GM11168 (cell line): ENCODE measurements around the gene FKRP.
"Not testable (repeated sequence)": the region's sequence is repeated elsewhere in the genome, so short reads cannot be mapped to it uniquely, and the experiment has no call there.

Experiments used
- in situ Hi-C: fragments of 300-500 bp; cut with MboI; formaldehyde crosslinking; loops from one replicate; pipeline ENCODE4 v1.12.0; 2022; ENCODE audit warnings: low sequenced_read_pairs; ENCODE audit not compliant: unreplicated experiment

The FKRP gene

DNA sequence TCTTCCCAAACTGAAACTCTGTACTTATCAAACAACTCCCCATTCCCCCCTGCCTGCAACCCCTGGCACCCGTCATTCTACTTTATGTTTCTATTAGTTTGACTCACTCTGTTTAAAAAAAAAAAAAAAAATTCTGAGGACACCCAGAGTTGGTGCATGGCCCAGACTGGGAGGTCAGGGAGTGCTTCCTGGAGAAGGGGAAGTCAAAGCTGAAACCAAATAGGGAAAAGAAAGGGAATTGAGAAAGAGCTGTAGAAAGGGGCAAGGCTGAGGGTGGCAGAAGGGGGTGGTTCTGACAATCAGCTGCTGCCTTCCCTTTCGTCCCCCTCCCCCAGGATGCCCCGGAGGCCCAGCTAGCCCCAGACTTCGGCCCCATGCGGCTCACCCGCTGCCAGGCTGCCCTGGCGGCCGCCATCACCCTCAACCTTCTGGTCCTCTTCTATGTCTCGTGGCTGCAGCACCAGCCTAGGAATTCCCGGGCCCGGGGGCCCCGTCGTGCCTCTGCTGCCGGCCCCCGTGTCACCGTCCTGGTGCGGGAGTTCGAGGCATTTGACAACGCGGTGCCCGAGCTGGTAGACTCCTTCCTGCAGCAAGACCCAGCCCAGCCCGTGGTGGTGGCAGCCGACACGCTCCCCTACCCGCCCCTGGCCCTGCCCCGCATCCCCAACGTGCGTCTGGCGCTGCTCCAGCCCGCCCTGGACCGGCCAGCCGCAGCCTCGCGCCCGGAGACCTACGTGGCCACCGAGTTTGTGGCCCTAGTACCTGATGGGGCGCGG, 9.4 kb downstream of the FKRP start:
- in situ Hi-C loops, result loop anchor here (5.0 kb wide), 1 partner anchor 77 kb away; no protein-coding TSS in a partner anchor

DNA sequence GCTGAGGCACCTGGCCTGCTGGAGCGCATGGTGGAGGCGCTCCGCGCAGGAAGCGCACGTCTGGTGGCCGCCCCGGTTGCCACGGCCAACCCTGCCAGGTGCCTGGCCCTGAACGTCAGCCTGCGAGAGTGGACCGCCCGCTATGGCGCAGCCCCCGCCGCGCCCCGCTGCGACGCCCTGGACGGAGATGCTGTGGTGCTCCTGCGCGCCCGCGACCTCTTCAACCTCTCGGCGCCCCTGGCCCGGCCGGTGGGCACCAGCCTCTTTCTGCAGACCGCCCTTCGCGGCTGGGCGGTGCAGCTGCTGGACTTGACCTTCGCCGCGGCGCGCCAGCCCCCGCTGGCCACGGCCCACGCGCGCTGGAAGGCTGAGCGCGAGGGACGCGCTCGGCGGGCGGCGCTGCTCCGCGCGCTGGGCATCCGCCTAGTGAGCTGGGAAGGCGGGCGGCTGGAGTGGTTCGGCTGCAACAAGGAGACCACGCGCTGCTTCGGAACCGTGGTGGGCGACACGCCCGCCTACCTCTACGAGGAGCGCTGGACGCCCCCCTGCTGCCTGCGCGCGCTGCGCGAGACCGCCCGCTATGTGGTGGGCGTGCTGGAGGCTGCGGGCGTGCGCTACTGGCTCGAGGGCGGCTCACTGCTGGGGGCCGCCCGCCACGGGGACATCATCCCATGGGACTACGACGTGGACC, 10.1 kb downstream of the FKRP start:
- in situ Hi-C loops, result loop anchor here (5.0 kb wide), 1 partner anchor 76 kb away; no protein-coding TSS in a partner anchor

DNA sequence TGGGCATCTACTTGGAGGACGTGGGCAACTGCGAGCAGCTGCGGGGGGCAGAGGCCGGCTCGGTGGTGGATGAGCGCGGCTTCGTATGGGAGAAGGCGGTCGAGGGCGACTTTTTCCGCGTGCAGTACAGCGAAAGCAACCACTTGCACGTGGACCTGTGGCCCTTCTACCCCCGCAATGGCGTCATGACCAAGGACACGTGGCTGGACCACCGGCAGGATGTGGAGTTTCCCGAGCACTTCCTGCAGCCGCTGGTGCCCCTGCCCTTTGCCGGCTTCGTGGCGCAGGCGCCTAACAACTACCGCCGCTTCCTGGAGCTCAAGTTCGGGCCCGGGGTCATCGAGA, 10.7 kb downstream of the FKRP start:
- in situ Hi-C loops, result loop anchor here (5.0 kb wide), 1 partner anchor 76 kb away; no protein-coding TSS in a partner anchor

DNA sequence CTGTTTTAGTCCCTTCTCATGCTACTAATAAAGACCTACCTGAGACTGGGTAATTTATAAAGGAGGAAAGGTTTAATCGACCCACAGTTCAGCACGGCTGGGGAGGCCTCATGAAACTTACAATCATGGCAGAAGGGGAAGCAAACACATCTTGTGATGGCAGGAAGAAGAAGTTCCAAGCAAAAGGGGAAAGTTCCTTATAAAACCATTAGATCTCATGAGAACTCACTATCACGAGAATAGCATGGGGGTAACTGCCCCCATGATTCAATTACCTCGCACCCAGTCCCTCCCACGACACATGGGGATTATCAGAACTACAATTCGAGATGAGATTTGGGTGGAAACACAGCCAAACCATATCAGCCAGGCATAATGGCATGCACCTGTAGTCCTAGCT, 13.3 kb downstream of the FKRP start:
- in situ Hi-C loops, result loop anchor here (5.0 kb wide), 1 partner anchor 73 kb away; no protein-coding TSS in a partner anchor

DNA sequence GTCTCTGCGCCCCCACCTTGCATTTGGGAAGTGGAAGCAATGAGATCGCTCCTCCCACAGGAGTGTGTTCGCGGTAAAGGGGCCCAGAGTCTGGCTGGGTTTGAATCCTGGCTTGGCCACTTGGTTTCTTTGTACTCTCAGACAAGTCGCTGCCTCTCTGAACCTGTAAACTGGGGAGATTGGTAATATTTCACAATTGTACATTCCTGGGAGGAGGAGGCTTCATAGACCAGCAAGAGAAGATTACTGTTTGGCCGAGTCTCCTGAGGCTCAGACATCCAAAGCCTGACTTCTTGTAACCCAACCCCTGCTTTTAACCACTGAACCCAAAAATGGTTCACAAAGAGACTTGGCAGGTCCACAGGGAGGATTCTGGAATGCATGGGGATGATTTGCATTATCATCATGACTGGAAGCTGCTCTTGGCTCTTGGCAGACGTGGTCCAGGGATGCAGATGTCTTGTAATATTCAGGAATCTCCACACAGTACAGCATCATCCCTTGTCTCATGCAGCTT, 14.0 kb downstream of the FKRP start:
- in situ Hi-C loops, result loop anchor here (5.0 kb wide), 1 partner anchor 72 kb away; no protein-coding TSS in a partner anchor

DNA sequence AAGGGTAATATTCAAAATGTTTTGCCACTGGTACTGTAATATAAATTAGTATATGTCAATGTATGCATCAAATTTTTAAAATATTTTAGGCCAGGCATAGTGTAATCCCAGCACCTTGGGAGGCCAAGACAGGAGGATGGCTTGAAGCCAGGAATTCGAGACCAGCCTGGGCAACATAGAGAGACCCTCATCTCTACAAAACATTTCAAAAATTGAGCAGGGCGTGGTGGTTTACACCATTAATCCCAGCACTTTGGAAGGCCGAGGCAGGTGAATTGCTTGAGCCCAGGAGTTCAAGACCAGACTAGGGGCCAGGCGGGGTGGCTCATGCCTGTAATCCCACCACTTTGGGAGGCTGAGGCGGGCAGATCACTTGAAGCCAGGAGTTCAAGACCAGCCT, 14.5 kb downstream of the FKRP start:
- in situ Hi-C loops, result no loop called here

DNA sequence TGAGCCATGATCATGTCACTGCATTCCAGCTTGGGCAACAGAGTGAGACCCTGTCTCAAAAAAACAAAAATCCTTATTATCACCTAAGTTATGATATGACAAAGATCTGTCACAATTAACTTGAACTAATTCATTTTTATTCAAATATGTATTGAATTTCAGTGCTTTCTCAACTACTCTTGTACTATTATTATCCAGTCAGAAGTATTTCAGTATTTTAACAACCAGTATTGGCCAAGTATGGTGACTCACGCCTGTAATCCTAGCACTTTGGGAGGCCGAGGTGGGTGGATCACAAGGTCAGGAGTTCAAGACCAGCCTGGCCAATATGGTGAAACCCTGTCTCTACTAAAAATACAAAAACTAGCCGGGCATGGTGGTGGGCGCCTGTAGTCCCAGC, 15.0 kb downstream of the FKRP start:
- in situ Hi-C loops, result not testable (repeated sequence)

DNA sequence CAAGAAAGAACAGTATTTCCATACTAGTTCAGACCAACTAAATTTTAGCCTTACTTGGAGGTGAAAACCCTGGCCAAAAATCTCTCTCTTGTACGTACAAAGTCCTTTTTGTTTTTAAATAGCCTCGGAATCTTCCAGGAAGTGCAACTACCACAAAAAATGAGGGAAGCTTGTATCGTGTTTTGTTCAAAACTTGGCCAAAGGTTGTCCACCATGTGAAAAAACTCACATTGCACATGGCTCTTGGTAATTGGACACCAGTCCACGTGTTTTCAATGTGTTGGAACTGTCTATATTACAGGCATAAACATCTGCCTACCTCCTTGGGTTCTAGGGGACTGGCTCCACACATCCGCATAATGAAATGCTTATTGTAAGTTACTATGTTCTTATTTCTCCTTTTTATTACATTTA, 15.6 kb downstream of the FKRP start:
- in situ Hi-C loops, result no loop called here

DNA sequence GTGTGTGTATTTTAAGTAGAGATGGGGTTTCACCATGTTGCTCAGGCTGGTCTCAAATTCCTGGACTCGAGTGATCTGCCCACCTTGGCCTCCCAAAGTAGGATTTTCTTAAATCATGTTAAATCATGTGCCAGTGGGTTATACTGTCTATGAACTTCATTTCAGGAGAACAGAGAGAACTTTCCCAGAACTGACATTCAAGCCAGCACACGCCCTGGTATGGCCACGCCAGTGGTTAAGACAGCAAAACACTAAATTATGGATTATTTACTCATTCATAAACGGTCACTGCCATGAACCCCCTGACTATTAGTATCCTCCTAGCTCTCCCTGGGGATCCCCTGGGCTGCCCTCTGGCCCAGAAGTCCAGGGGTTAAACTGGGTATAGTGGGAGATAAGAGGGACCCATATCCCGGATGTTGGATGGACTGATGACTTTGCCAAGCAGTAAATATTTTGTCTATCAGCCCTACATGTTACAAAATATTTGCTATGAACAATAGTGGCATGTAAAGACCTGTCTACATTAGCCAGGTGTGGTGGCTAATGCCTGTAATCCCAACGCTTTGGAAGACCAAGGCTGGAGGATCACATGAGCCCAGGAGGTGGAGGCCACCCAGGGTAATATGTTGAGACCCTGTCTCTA, 16.5 kb downstream of the FKRP start:
- in situ Hi-C loops, result no loop called here

DNA sequence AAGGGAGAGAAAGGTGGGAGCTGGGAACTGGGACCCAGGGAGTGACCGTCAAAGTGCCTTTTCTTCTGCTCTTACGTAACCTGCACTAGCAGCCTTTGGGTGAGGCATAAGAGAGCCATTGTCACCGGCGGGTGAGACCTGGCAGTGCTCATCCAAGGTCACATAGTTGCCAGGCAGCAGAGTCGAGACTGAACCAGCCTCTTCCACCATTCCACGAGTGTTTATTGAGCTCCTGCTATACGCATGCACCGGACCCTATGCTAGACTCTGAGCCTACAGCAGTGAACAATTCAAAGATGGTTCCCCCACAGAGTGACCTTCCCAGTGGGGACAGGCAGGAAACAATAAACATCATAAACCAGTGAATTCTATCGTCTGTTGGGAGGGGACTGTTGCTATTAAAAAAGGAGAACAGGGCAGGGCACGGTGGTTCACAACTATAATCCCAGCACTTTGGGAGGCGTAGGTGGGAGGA, 19.0 kb downstream of the FKRP start:
- in situ Hi-C loops, result no loop called here

DNA sequence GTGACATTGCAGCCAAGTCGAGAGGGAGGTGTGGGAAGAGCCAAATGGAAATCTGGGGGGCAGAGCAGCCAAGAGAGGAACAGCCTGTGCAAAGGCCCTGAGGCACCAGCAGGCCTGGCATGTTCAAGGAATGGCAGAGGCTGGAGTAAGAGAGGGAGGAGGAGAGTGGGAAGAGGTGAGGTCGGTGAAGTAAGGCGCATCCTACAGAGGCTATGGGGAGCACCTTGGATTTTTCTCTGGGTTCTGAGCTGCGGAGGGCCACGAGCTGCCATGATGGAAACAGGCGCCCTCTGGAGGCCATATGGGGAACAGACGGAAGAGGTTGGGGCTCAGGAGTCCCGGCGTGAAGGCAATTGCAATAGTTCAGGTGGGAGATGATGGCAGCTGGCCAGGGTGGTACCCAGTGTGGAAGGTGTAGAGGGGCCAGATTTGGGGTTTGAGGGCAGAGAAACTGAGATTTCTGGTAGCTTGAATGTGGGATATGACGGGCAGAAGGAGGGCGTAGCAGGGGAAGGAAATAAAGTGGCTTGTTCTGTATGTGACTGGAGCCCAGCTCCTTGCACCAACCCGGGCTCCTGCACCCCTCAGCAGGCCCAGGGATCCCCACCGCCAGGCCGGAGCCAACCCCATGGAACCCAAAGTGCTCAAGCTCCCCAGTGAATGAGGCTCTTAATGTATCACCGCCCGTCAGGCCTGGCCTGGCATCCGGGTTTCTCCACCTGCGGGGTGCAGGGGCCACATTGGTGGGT, 20.9 kb downstream of the FKRP start:
- in situ Hi-C loops, result no loop called here

DNA sequence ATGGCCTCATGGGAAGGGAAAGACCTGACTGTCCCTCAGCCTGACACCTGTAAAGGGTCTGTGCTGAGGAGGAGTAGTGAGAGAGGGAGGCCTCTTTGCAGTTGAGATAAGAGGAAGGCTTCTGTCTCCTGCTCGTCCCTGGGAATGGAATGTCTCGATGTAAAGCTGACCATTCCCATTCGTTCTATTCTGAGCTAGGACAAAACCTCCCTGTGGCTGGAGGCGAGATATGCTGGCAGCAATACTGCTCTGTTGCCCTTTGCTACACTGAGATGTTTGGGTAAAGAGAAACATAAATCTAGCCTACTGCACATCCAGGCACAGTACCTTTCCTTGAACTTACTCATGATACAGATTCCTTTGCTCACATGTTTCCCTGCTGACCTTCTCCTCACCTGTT, 22.9 kb downstream of the FKRP start:
- in situ Hi-C loops, result not testable (repeated sequence)

DNA sequence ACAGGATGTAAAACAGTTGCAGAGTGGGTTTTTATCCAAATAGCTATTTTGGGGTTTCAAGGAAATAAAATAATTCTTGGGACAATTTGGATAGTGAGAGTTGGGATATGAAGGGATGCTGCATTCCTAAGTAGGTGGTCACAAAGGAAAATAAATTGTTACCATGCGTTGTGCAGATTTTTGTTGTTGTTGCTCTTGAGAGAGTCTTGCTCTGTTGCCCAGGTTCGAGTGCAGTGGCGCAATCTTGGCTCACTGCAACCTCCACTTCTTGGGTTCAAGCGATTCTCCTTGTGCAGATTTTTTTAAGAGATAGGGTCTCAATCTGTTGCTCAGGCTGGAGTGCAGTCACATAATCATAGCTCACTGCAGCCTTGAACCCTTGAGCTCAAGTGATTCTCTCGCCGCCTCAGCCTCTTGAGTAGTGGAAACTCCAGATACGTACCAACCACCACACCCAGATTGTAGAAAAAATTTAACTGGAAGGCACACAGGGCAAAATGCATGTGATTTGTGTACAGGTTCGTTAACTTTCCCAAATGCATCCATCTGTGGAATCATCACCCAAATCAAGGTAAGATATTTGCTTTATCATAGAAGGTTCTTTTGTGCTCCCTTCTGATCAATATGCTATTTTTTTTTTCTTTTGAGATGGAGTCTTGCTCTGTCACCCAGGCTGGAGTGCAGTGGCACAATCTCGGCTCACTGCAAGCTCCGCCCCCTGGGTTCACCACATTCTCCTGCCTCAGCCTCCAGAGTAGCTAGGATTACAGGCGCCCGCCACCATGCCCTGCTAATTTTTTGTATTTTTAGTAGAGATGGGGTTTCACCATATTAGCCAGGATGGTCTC, 26.5 kb downstream of the FKRP start:
- in situ Hi-C loops, result no loop called here

DNA sequence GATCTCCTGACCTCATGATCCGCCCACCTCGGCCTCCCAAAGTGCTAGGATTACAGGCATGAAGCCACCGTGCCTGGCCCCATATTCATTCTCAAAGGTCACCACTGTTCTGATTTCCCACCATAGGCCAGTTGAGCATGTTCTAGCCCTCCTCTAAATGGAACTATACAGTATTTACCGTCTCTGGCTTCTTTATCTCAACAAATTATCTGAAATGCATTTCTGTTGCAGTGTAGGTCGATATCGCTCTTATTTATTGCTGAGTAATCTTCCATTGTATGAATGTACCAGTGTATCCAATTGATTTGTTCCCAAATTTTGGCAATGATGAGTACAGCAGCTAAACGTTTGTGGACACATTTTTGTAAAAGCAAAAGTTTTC, 27.2 kb downstream of the FKRP start:
- in situ Hi-C loops, result no loop called here

DNA sequence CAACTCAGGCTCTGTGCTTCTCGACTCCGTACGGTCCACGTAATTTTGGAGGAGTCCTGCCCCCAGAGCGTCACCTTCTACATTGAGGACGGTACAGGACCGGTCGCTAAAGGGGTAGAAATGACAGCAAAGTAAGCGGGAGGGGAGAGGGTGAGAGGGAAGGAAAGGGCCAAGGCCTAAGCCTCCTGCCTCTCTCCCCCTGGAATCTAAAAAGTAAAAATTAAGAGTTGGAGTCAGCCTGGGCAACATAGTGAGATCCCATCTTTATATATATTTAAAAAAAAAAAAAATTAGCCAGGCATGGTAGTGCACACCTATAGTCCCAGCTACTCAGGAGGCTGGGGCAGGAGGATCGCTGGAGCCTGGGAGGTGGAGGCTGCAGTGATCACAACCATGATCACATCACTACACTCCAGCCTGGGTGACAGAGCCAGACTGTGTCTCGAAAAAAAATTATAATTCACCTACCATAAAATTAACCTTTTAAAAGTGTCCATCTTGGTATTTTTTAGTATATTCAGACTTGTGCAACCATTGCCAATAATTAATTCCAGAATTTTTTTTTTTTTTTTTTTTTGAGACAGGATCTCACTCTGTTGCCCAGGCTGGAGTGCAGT, 29.9 kb downstream of the FKRP start:
- in situ Hi-C loops, result no loop called here

DNA sequence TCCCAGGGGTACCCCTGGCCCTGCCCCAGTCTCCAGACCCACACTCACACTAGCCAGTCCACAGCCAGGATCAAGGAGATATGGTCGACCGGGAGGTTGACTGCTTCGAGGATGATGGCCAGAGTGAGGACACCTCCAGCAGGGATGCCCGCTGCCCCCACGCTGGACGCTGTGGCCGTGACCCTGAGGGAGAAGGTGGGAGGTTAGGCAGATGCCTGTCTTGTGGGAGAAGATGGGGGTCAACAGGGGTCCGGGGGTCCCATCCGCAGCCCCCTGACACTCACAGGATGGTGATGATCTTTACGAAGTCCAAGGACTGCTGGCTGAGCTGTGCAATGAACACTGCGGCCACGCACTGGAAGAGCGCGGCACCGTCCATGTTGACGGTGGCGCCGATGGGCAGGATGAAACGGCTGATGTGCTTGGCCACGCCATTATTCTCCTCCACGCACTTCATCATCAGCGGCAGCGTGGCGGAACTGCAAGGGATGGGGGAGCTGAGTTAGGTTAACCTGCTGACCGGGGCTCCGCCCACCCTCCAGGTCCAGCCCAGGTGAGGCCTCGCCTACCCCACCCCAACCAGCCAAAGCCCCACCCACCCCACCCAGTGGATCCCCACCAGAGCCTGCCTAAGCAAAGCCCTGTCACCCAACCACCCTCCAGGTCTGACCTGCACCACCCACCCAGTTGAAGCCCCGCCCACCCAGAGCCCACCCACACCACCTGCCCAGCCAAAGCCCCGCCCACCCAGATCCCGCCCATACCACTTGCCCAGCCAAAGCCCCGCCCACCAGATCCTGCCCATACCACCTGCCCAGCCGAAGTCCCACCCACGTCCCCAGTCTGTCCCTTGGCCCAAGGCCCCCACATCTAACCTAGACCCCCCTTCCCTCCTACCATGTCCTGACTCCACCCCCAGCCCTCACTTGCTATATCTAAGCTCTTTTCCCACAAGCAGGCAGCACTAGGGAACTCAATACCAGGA, 31.4 kb downstream of the FKRP start:
- in situ Hi-C loops, result no loop called here

DNA sequence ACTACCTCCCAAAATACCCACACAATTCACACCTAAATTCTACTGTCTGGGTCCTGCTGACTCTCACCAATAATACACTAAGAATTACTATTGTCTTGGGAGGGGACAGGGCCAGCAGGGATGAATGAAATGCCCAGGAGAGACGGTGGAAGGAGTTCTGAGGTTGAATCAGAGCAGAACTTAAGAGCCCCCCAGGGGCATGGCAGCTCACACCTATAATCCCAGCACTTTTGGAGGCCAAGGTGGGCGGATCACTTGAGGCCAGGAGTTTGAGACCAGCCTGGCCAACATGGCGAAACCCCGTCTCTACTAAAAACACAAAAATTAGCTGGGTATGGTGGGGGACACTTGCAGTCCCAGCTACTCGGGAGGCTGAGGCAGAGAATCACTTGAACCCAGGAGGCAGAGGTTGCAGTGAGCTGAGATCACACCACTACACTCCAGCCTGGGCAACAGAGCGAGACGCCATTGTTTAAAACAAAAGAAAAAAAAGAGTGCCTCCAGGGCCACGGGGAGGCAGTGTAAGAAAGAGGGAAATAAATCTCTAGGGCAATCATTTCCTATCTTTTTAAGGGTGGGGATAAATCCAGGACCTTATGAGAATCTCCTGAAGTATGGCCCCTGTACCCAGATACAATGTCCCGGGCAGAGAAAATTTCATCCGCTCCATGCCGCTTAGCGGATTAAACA, 32.2 kb downstream of the FKRP start:
- in situ Hi-C loops, result not testable (repeated sequence)
